HG03439 (cell line): ENCODE data around the gene MSH6.
A peak's percentile ranks its signal among the peaks of the same experiment; 100 is the strongest.
"Not testable (repeated sequence)": the region's sequence is repeated elsewhere in the genome, so short reads cannot be mapped to it uniquely, and the experiment has no call there.

ENCODE experiments used
- ATAC-seq: cut with Tn5 transposase; IDR thresholded peaks from one replicate; pipeline ENCODE4 v1.9.1; 2021; ENCODE audit warnings: mild to moderate bottlenecking, moderate library complexity; ENCODE audit not compliant: unreplicated experiment

The MSH6 gene

GRCh38 chr2:47833516-47833968 is 50.6 kb downstream of the MSH6 start:
- peak; percentile 83 for ATAC-seq

- no peak for ATAC-seq
These were observed 55.3 kb downstream of the MSH6 start for GRCh38 chr2:47838249-47838648.

- ATAC-seq, result no peak
These were observed 55.7 kb downstream of the MSH6 start for GRCh38 chr2:47838686-47839085.

GRCh38 chr2:47842846-47843245 is 59.9 kb downstream of the MSH6 start:
- no peak for ATAC-seq

- ATAC-seq, result no peak
These were observed 60.5 kb downstream of the MSH6 start for GRCh38 chr2:47843407-47843806.

- ATAC-seq, result no peak
These were observed 61.2 kb downstream of the MSH6 start for GRCh38 chr2:47844162-47844561.

- no peak for ATAC-seq
These were observed 66.4 kb downstream of the MSH6 start for GRCh38 chr2:47849368-47849767.

- ATAC-seq, result no peak
These were observed 67.3 kb downstream of the MSH6 start for GRCh38 chr2:47850198-47850597.

- not testable (repeated sequence) for ATAC-seq
These were observed 70.3 kb downstream of the MSH6 start for GRCh38 chr2:47853067-47853777.
